KMS-11 (cell line): ENCODE measurements around the gene TRABD2B.

Source experiments
- H2AFZ ChIP-seq: fragments of 200-600 bp; sonication (generic); 2 replicates; pipeline ENCODE4 v1.6.1; 2016; ENCODE audit warnings: antibody characterized with exemption, mixed run types, low read depth
- H3K27ac ChIP-seq: fragments of 200-600 bp; sonication (generic); 2 replicates; pipeline ENCODE4 v1.6.1; 2016; ENCODE audit warnings: mild to moderate bottlenecking, mixed run types
- H3K27me3 ChIP-seq: fragments of 200-600 bp; sonication (generic); 2 replicates; pipeline ENCODE4 v1.6.1; 2017; ENCODE audit warnings: mild to moderate bottlenecking, low read depth, mixed run types, moderate library complexity; ENCODE audit not compliant: insufficient read depth
- H3K36me3 ChIP-seq: fragments of 200-600 bp; sonication (generic); 2 replicates; pipeline ENCODE4 v1.6.1; 2017; ENCODE audit warnings: mild to moderate bottlenecking, mixed run types; ENCODE audit not compliant: insufficient read depth
- H3K4me1 ChIP-seq: fragments of 200-600 bp; sonication (generic); 2 replicates; pipeline ENCODE4 v1.6.1; 2016; ENCODE audit warnings: mild to moderate bottlenecking, low read depth, mixed run types; ENCODE audit not compliant: poor library complexity, severe bottlenecking
- H3K4me2 ChIP-seq: fragments of 200-600 bp; sonication (generic); 2 replicates; pipeline ENCODE4 v1.7.0; 2016; ENCODE audit warnings: mild to moderate bottlenecking, mixed run types
- H3K4me3 ChIP-seq: fragments of 200-600 bp; sonication (generic); IDR thresholded peaks from 2 replicates; pipeline ENCODE4 v1.6.1; 2017; ENCODE audit warnings: low read depth, low read length, mixed read lengths; ENCODE audit not compliant: insufficient read depth
- H3K79me2 ChIP-seq: fragments of 200-600 bp; sonication (generic); 2 replicates; pipeline ENCODE4 v1.6.1; 2016; ENCODE audit warnings: low read depth, mixed run types; ENCODE audit not compliant: insufficient read depth
- H3K9ac ChIP-seq: fragments of 200-600 bp; sonication (generic); 2 replicates; pipeline ENCODE4 v1.6.1; 2016; ENCODE audit warnings: mild to moderate bottlenecking, mixed run types
- H4K20me1 ChIP-seq: fragments of 200-600 bp; sonication (generic); 2 replicates; pipeline ENCODE4 v1.6.1; 2016; ENCODE audit warnings: mild to moderate bottlenecking, mixed run types; ENCODE audit not compliant: insufficient read depth
- CTCF ChIP-seq: fragments of 200-600 bp; sonication (generic); conservative IDR thresholded peaks from 2 replicates; pipeline ENCODE4 v1.6.1; 2017; ENCODE audit warnings: low read depth, mild to moderate bottlenecking, antibody characterized with exemption, low read length, moderate library complexity, mixed read lengths

The TRABD2B gene

GRCh38 chr1:47995306-47996050 is 1.7 kb downstream of the TRABD2B start:
- no peak overlapping the region for H3K27ac ChIP-seq
- H2AFZ ChIP-seq = no peak overlapping the region
- H3K36me3 ChIP-seq = no peaks in the 10 kb centered on the region
- H3K4me3 ChIP-seq = no peak overlapping the region
- no peaks in the 10 kb centered on the region for H3K4me1 ChIP-seq
- no peaks in the 10 kb centered on the region for H3K79me2 ChIP-seq
- 0 out of 2 replicates have a peak, but pooled peaks cover 5% of the 10 kb centered on the region for H3K27me3 ChIP-seq
- H4K20me1 ChIP-seq = no peaks in the 10 kb centered on the region
- no peak overlapping the region for H3K4me2 ChIP-seq
- H3K9ac ChIP-seq = no peak overlapping the region
- no peak for TF ChIP-seq CTCF

- Histone ChIP-seq H3K79me2 (no peaks in the 10 kb centered on the region), H3K4me2 (no peak overlapping the region), H3K27ac (no peak overlapping the region), H3K4me3 (no peak overlapping the region), H2AFZ (no peak overlapping the region), H4K20me1 (no peaks in the 10 kb centered on the region), H3K4me1 (no peaks in the 10 kb centered on the region), H3K27me3 (0 out of 2 replicates have a peak, but pooled peaks cover 5% of the 10 kb centered on the region), H3K9ac (no peak overlapping the region), H3K36me3 (no peaks in the 10 kb centered on the region)
- no peak for TF ChIP-seq CTCF
Measured at GRCh38 chr1:47993881-47994625, 3.1 kb downstream of the TRABD2B start.

- H3K9ac ChIP-seq = no peak overlapping the region
- no peak overlapping the region for H2AFZ ChIP-seq
- H3K79me2 ChIP-seq = no peaks in the 10 kb centered on the region
- H3K27me3 ChIP-seq = 0 out of 2 replicates have a peak, but pooled peaks cover 4% of the 10 kb centered on the region
- no peak overlapping the region for H3K4me3 ChIP-seq
- H3K27ac ChIP-seq = no peak overlapping the region
- no peaks in the 10 kb centered on the region for H3K4me1 ChIP-seq
- TF ChIP-seq CTCF = no peak
- no peaks in the 10 kb centered on the region for H4K20me1 ChIP-seq
- H3K4me2 ChIP-seq = no peak overlapping the region
- H3K36me3 ChIP-seq = no peaks in the 10 kb centered on the region
Measured at GRCh38 chr1:47993416-47993740, 3.8 kb downstream of the TRABD2B start.

- H3K27ac ChIP-seq = no peak overlapping the region
- H3K4me2 ChIP-seq = no peak overlapping the region
- no peaks in the 10 kb centered on the region for H3K27me3 ChIP-seq
- H3K9ac ChIP-seq = no peak overlapping the region
- TF ChIP-seq CTCF = no peak
- no peaks in the 10 kb centered on the region for H3K36me3 ChIP-seq
- no peaks in the 10 kb centered on the region for H4K20me1 ChIP-seq
- H3K4me3 ChIP-seq = no peak overlapping the region
- no peaks in the 10 kb centered on the region for H3K79me2 ChIP-seq
- H2AFZ ChIP-seq = no peak overlapping the region
- no peaks in the 10 kb centered on the region for H3K4me1 ChIP-seq
Measured at GRCh38 chr1:47992720-47993415, 4.3 kb downstream of the TRABD2B start.
